KOPT-K1 (cell line): Measurements from ENCODE around the gene PCED1B.

Experiments
- H3K27ac ChIP-seq: fragments of 200-600 bp; sonication (generic); 2 replicates; pipeline ENCODE4 v1.5.1; 2016; ENCODE audit warnings: antibody characterized with exemption, mild to moderate bottlenecking, low read depth, low read length; ENCODE audit not compliant: poor library complexity, severe bottlenecking
- H3K36me3 ChIP-seq: fragments of 200-600 bp; sonication (generic); 2 replicates; pipeline ENCODE4 v1.5.1; 2017; ENCODE audit warnings: antibody characterized with exemption, mild to moderate bottlenecking, low read length, moderate library complexity; ENCODE audit not compliant: insufficient read depth
- H3K9me3 ChIP-seq: fragments of 200-600 bp; sonication (generic); 2 replicates; pipeline ENCODE4 v1.5.1; 2017; ENCODE audit warnings: antibody characterized with exemption, low read length, mild to moderate bottlenecking; ENCODE audit not compliant: insufficient read depth, poor library complexity, severe bottlenecking

PCED1B gene

GRCh38 chr12:47077206-47078085 is 2.0 kb upstream of the PCED1B start:
- Histone ChIP-seq H3K27ac (no peak overlapping the region), H3K9me3 (no peaks in the 10 kb centered on the region), H3K36me3 (no peaks in the 10 kb centered on the region)

- Histone ChIP-seq H3K27ac (no peak overlapping the region), H3K9me3 (no peaks in the 10 kb centered on the region), H3K36me3 (no peaks in the 10 kb centered on the region)
Observed at GRCh38 chr12:47078086-47078395, 1.4 kb upstream of the PCED1B start.

GRCh38 chr12:47078733-47079467 is 521 bp upstream of the PCED1B start:
- H3K9me3 ChIP-seq, result no peaks in the 10 kb centered on the region
- no peaks in the 10 kb centered on the region for H3K36me3 ChIP-seq
- peak overlapping the region; percentile 56 for H3K27ac ChIP-seq

GRCh38 chr12:47079981-47080724 is 732 bp downstream of the PCED1B start:
- peak overlapping the region; percentile 56 for H3K27ac ChIP-seq
- H3K36me3 ChIP-seq, result no peaks in the 10 kb centered on the region
- H3K9me3 ChIP-seq, result no peaks in the 10 kb centered on the region

GRCh38 chr12:47080725-47081502 is 1.5 kb downstream of the PCED1B start:
- H3K27ac ChIP-seq, result no peak overlapping the region

GRCh38 chr12:47082283-47082682 is 2.9 kb downstream of the PCED1B start:
- no peak overlapping the region for H3K27ac ChIP-seq

More at GRCh38 chr12:47080725-47081502, 1.5 kb downstream of the PCED1B start:
- Histone ChIP-seq H3K9me3 (no peaks in the 10 kb centered on the region), H3K36me3 (no peaks in the 10 kb centered on the region)

GRCh38 chr12:47082796-47083621 is 3.6 kb downstream of the PCED1B start:
- Histone ChIP-seq H3K9me3 (no peaks in the 10 kb centered on the region), H3K36me3 (no peaks in the 10 kb centered on the region), H3K27ac (no peak overlapping the region)

More at GRCh38 chr12:47082283-47082682, 2.9 kb downstream of the PCED1B start:
- Histone ChIP-seq H3K9me3 (no peaks in the 10 kb centered on the region), H3K36me3 (no peaks in the 10 kb centered on the region)

GRCh38 chr12:47084172-47084571 is 4.8 kb downstream of the PCED1B start:
- Histone ChIP-seq H3K27ac (no peak overlapping the region), H3K9me3 (no peaks in the 10 kb centered on the region)

GRCh38 chr12:47085815-47086252 is 6.4 kb downstream of the PCED1B start:
- Histone ChIP-seq H3K9me3 (no peaks in the 10 kb centered on the region), H3K27ac (no peak overlapping the region), H3K36me3 (no peaks in the 10 kb centered on the region)

More at GRCh38 chr12:47084172-47084571, 4.8 kb downstream of the PCED1B start:
- no peaks in the 10 kb centered on the region for H3K36me3 ChIP-seq

GRCh38 chr12:47087088-47087688 is 7.8 kb downstream of the PCED1B start:
- Histone ChIP-seq H3K27ac (no peak overlapping the region), H3K36me3 (no peaks in the 10 kb centered on the region), H3K9me3 (no peaks in the 10 kb centered on the region)

- Histone ChIP-seq H3K9me3 (no peaks in the 10 kb centered on the region), H3K36me3 (no peaks in the 10 kb centered on the region), H3K27ac (peak overlapping the region; percentile 1)
Observed at GRCh38 chr12:47088021-47088944, 8.9 kb downstream of the PCED1B start.

- no peak overlapping the region for H3K27ac ChIP-seq
- H3K36me3 ChIP-seq, result no peaks in the 10 kb centered on the region
- H3K9me3 ChIP-seq, result peaks cover 3% of the 10 kb centered on the region
Observed at GRCh38 chr12:47091009-47091408, 11.6 kb downstream of the PCED1B start.

- H3K36me3 ChIP-seq, result no peaks in the 10 kb centered on the region
- peaks cover 3% of the 10 kb centered on the region for H3K9me3 ChIP-seq
- H3K27ac ChIP-seq, result no peak overlapping the region
Observed at GRCh38 chr12:47094804-47095203, 15.4 kb downstream of the PCED1B start.
